ENCODE measurements around the gene BTN1A1.

BTN1A1 gene

DNA sequence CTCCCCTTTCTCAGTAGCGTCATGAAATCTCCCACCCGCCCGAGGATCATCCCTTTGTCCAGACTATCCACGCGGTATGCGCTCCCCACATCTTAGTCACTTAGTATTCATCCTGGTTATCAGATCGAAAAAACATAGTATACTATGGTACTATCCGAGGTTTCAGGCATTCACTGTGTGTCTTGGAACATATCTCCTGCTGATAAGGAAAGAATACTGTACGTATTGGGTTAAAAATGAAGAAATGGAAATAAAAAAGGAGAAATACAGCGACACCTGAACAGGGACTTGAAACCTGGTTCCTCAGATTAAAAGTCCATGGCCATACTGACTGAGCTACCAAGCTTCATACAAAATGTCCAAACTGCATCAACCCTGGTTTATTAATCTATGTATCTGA, 52.1 kb downstream of the BTN1A1 start:
- TF ChIP-seq, protein P1, sequence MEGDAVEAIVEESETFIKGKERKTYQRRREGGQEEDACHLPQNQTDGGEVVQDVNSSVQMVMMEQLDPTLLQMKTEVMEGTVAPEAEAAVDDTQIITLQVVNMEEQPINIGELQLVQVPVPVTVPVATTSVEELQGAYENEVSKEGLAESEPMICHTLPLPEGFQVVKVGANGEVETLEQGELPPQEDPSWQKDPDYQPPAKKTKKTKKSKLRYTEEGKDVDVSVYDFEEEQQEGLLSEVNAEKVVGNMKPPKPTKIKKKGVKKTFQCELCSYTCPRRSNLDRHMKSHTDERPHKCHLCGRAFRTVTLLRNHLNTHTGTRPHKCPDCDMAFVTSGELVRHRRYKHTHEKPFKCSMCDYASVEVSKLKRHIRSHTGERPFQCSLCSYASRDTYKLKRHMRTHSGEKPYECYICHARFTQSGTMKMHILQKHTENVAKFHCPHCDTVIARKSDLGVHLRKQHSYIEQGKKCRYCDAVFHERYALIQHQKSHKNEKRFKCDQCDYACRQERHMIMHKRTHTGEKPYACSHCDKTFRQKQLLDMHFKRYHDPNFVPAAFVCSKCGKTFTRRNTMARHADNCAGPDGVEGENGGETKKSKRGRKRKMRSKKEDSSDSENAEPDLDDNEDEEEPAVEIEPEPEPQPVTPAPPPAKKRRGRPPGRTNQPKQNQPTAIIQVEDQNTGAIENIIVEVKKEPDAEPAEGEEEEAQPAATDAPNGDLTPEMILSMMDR (IDR thresholded peaks at IDR 0.05; ENCODE audit: low read length, missing control alignments) = no peak
- DNase-seq (ENCODE audit: low read depth) = no peak
- H3K4me3 ChIP-seq (replicated peaks; ENCODE audit: low read depth, low read length) = no peak overlapping the region

DNA sequence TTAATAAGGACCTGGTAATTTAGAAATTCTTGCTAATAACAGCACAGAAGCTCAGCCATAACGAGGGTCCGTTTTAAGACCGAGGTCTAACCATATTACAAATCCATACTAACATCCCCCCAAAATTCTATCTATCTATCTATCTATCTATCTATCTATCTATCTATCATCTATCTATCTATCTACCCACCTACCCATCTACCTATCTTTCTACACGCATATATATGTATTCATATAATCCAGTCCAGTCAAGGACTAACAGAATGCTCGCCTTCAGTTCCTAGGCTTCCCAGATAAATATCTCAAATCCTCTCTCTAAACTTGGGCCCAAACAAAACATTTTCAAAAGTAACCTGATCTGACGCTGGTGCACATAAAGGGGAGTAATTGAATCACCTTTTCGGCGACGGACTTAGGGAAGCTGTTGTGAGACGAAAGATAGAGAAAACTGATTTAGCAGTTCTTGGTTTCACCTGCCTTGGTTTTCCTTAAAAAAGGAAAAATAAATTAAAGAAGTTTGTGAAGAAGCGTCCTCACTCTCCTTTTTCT, 52.6 kb downstream of the BTN1A1 start:
- peak overlapping the region; percentile 61 for H3K4me3 ChIP-seq (replicated peaks; ENCODE audit: low read depth, low read length)
- TF ChIP-seq, protein P1 (IDR thresholded peaks at IDR 0.05; ENCODE audit: low read length, missing control alignments) = no peak
- DNase-seq (ENCODE audit: low read depth) = no peak

DNA sequence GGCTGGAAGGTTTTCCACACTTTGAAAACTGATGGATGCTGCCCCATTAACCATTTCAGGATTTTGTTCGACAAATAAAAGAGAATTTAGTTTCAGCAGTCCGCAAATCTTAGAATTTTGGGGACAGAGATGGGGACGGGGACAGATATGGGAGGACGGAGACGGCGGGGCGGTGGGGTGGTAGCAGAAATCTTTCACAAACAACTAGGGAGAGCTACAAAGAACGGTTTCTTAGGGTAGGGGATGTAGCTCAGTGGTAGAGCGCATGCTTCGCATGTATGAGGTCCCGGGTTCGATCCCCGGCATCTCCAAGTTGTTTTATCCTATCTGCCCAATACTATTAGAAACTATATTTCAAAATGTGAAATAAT, 53.1 kb downstream of the BTN1A1 start:
- H3K4me3 ChIP-seq (replicated peaks; ENCODE audit: low read depth, low read length) = peak overlapping the region; percentile 61
- TF ChIP-seq, protein P1 (IDR thresholded peaks at IDR 0.05; ENCODE audit: low read length, missing control alignments) = no peak
- peak; percentile 81 for DNase-seq (ENCODE audit: low read depth)

DNA sequence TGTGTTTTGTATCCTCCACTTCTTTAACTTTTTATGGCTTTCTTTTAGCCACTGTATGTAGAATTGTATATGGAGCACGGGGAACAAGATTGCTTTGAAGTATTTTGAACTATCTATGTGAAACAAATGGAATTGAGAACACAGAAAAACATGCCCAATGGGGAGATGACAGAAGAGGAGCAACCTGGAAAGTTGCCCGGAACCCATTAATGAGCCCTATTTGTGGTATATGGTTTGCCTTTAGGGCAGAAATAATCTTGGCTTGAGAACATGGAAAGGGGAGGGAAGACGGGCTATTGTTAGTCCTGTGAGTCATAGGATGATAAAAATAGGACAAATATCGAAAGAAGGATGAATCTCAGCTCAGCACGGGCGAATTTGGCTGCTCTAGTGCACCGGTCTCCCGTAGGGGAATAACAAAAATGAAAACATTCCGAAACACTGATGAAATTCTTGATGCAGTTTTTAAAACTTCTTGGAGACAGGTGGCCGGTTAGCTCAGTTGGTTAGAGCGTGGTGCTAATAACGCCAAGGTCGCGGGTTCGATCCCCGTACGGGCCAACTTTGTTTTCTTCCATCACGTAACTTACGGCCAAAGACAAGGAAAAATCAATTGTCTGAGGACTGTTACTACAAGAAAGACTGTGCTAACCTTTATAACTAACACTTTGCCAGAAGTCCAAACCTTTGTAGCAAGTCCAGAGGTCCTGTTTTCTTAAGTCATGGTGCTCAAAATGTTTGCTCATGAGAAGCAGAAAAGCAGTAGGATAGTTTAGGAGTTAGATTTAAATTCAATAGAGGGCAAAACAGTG, 53.7 kb downstream of the BTN1A1 start:
- peak overlapping the region; percentile 61 for H3K4me3 ChIP-seq (replicated peaks; ENCODE audit: low read depth, low read length)
- TF ChIP-seq, protein P1 (IDR thresholded peaks at IDR 0.05; ENCODE audit: low read length, missing control alignments) = no peak
- peak; percentile 96 for DNase-seq (ENCODE audit: low read depth)

DNA sequence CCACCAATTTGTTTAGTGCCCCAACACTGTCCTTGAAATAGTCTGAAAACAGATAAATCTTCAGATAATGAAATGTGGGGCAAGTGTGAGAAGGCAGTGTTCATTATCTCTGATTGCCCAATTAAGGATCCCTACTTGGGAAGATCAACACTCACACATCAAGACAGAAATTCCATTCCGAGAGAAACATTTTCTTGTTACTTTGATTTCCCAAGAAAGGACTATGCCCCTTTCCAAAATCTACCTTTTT, 54.3 kb downstream of the BTN1A1 start:
- no peak for DNase-seq (ENCODE audit: low read depth)
- TF ChIP-seq, protein P1 (IDR thresholded peaks at IDR 0.05; ENCODE audit: low read length, missing control alignments) = no peak
- H3K4me3 ChIP-seq (replicated peaks; ENCODE audit: low read depth, low read length) = peak overlapping the region; percentile 61

DNA sequence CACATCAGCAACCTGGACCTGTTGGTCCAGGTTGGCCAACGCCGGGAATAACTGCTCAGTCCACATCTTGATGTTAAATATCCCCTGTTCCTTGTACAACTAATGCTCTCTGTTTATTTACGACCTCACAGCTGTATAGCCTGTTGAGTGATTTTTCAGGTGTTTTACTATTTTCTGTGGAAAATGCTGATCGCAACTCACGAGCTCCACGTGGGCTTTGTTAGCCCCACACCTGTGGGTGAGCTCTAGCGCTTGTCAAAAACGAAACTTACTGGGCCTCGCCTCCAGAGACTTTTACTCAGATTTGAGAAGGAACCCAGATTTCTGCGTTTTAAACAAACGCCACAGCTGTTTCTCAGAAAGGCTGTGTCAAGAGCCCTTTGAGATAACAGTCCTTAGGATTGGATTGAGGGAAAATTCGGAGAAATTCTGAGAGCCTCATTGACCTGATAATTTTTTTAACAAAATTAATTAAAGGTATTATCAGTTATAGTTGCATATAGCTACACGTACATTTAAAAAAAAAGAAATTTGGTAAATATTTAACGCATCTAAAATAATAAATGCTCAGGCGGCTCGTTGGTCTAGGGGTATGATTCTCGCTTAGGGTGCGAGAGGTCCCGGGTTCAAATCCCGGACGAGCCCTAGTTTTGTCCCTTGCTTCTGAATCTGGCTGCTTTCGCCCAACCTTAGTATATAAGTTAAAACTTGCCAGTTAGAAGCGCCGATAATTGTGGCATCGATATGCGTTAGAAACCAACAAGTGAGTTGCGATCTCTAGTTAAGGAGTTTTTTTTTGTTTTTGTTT, 54.8 kb downstream of the BTN1A1 start:
- DNase-seq (ENCODE audit: low read depth) = peak; percentile 64
- H3K4me3 ChIP-seq (replicated peaks; ENCODE audit: low read depth, low read length) = peak overlapping the region; percentile 61
- TF ChIP-seq, protein P1 (IDR thresholded peaks at IDR 0.05; ENCODE audit: low read length, missing control alignments) = no peak

All from fibroblast of pulmonary artery (primary cell).